PC-9 (cell line): ENCODE measurements around the gene SOAT2. TPM values are rescaled to one million over a fixed set of nuclear protein-coding genes. Genes with fewer than 3 reads are reported as not detected.
A peak's percentile ranks its signal among the peaks of the same experiment; 100 is the strongest.

Experiments
- BruUV-seq: library from RNA; stranded (reverse); fragments of 400-500 nt; replicated peaks from 2 replicates; lab custom pipeline; 2021; lab: Mats Ljungman, UMichigan
- CTCF ChIA-PET: fragments of 300-600 bp; sonication (Branson Sonifier 250); formaldehyde crosslinking; loops from one replicate; lab custom pipeline; 2022; ENCODE audit warnings: antibody characterized with exemption; lab: Charles Lee
- POLR2A ChIA-PET: fragments of 300-600 bp; sonication (Branson Sonifier 250); formaldehyde crosslinking; loops from one replicate; lab custom pipeline; 2022; ENCODE audit warnings: antibody characterized with exemption; ENCODE audit not compliant: unreplicated experiment; lab: Charles Lee
- DNase-seq, 2 experiments: peaks; one replicate each; pipeline versions ENCODE4 v3.0.0 to v3.0.0-alpha.2; 2015 to 2022; ENCODE audit warnings: mixed read lengths in 1 of 2
- H2AFZ ChIP-seq: fragments of 200-600 bp; sonication (generic); 2 replicates; pipeline ENCODE4 v1.8.1; 2017; ENCODE audit warnings: antibody characterized with exemption
- H3F3A ChIP-seq: fragments of 200-600 bp; sonication (generic); 2 replicates; pipeline ENCODE4 v1.8.1; 2017; ENCODE audit warnings: antibody characterized with exemption, mild to moderate bottlenecking, low read depth; ENCODE audit not compliant: insufficient read depth
- H3K27ac ChIP-seq: fragments of 200-600 bp; sonication (generic); 2 replicates; pipeline ENCODE4 v1.6.1; 2016; ENCODE audit warnings: mixed run types
- H3K27me3 ChIP-seq: fragments of 200-600 bp; sonication (generic); 2 replicates; pipeline ENCODE4 v1.6.1; 2016; ENCODE audit warnings: low read depth, mixed run types; ENCODE audit not compliant: insufficient read depth
- H3K36me3 ChIP-seq: fragments of 200-600 bp; sonication (generic); 2 replicates; pipeline ENCODE4 v1.6.1; 2016; ENCODE audit warnings: low read depth, mixed run types
- H3K4me1 ChIP-seq: fragments of 200-600 bp; sonication (generic); replicated peaks from 2 replicates; pipeline ENCODE4 v1.6.1; 2016; ENCODE audit warnings: mixed run types; ENCODE audit not compliant: insufficient read depth
- H3K4me2 ChIP-seq: fragments of 200-600 bp; sonication (generic); 2 replicates; pipeline ENCODE4 v1.6.1; 2017; ENCODE audit warnings: mixed run types
- H3K4me3 ChIP-seq: fragments of 200-600 bp; sonication (generic); 2 replicates; pipeline ENCODE4 v1.6.1; 2016; ENCODE audit warnings: mixed run types
- H3K79me2 ChIP-seq: fragments of 200-600 bp; sonication (generic); 2 replicates; pipeline ENCODE4 v1.6.1; 2017; ENCODE audit warnings: low read depth, mixed run types
- H3K9me2 ChIP-seq: fragments of 200-600 bp; sonication (generic); 2 replicates; pipeline ENCODE4 v1.8.1; 2017; ENCODE audit warnings: mild to moderate bottlenecking; ENCODE audit not compliant: insufficient read depth
- H3K9me3 ChIP-seq: fragments of 200-600 bp; sonication (generic); 2 replicates; pipeline ENCODE4 v1.8.1; 2016; ENCODE audit warnings: low read depth; ENCODE audit not compliant: insufficient read depth
- H4K20me1 ChIP-seq: fragments of 200-600 bp; sonication (generic); 2 replicates; pipeline ENCODE4 v1.8.1; 2017; ENCODE audit not compliant: insufficient read depth
- EZH2 ChIP-seq: fragments of 200-600 bp; sonication (generic); IDR thresholded peaks from 2 replicates; pipeline ENCODE4 v1.8.0; 2017; ENCODE audit warnings: antibody characterized with exemption, low read depth
- intact Hi-C: fragments of 100-400 bp; cut with micrococcal nuclease; formaldehyde crosslinking; loops from one replicate; pipeline ENCODE4 v1.10.0; 2022; ENCODE audit not compliant: unreplicated experiment
- total RNA-seq: library from RNA; stranded (reverse); gene quantifications from 2 replicates; pipeline ENCODE4 v1.2.3, GENCODE V29; 2021
- TF ChIP-seq, protein P1 (sequence below): fragments of 200-600 bp; sonication (generic); conservative IDR thresholded peaks from 2 replicates; pipeline ENCODE4 v1.6.1; 2017; ENCODE audit warnings: mixed run types, antibody characterized with exemption, mild to moderate bottlenecking, moderate library complexity

The SOAT2 gene
- total RNA-seq, 1 experiment from 2014 or later = 0.79 TPM

DNA sequence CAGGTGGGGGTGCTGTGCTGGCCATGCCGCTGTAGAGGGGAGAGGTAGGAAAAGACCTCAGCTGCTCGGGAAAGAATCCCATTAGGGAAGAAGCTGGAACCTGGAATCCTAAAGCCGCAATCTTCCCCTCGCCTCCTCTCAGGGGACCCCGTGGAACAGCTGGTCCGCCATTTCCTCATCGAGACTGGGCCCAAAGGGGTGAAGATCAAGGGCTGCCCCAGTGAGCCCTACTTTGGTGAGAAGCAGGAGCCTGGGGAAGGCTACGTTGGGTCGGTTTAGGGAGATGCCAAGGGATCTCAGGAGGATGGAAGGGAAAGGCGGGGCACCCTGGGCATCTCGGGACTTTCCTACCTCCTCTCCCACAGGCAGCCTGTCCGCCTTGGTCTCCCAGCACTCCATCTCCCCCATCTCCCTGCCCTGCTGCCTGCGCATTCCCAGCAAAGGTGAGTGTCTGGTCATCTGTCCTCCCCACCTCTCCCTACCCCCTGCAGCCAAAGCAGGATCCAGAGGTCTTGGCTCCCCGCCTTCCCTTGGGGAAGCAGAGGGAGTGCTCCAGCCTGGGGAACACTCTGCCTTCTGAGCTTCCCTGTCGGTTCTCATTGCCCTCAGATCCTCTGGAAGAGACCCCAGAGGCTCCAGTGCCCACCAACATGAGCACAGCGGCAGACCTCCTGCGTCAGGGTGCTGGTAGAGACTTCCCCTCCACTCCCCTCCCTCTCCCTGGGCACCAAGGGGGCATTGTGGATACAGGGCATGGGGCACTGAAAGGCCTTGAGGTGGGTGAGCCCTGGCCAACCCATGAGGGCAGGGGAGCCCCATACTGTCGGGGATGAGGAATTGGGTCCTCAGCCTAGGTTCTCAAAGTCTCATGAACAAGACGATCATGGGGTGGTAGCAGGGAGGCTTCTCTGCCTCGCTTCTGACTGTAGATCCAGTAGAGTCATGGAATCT, 41.0 kb upstream of the SOAT2 start:
- H2AFZ ChIP-seq = no peak overlapping the region
- DNase-seq = no peak
- no peaks in the 10 kb centered on the region for H3K36me3 ChIP-seq
- H3K27ac ChIP-seq = no peak overlapping the region
- intact Hi-C loops = loop anchor here (10.0 kb wide), 3 partner anchors 113 to 443 kb away; partner anchors contain the start of genes ITGB7, NPFF and TARBP2
- no peaks in the 10 kb centered on the region for H4K20me1 ChIP-seq
- H3K79me2 ChIP-seq = no peaks in the 10 kb centered on the region
- no peak overlapping the region for H3K4me3 ChIP-seq
- H3K27me3 ChIP-seq = no peaks in the 10 kb centered on the region
- peaks cover 30% of the 10 kb centered on the region for H3K4me1 ChIP-seq
- TF ChIP-seq EZH2 = no peak
- TF ChIP-seq, protein P1, sequence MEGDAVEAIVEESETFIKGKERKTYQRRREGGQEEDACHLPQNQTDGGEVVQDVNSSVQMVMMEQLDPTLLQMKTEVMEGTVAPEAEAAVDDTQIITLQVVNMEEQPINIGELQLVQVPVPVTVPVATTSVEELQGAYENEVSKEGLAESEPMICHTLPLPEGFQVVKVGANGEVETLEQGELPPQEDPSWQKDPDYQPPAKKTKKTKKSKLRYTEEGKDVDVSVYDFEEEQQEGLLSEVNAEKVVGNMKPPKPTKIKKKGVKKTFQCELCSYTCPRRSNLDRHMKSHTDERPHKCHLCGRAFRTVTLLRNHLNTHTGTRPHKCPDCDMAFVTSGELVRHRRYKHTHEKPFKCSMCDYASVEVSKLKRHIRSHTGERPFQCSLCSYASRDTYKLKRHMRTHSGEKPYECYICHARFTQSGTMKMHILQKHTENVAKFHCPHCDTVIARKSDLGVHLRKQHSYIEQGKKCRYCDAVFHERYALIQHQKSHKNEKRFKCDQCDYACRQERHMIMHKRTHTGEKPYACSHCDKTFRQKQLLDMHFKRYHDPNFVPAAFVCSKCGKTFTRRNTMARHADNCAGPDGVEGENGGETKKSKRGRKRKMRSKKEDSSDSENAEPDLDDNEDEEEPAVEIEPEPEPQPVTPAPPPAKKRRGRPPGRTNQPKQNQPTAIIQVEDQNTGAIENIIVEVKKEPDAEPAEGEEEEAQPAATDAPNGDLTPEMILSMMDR = peak; percentile 51; the same call in 1 of the 2 replicates
- H3K4me2 ChIP-seq = peak overlapping the region; percentile 66
- CTCF ChIA-PET = interaction anchor here (0.6 to 1.6 kb wide), 6 partner anchors 9 to 979 kb away, joined by 3 to 14 read pairs (median 4); partner anchors contain the start of gene AAAS
- POLR2A ChIA-PET = interaction anchor here (0.6 kb wide), 2 partner anchors 20 to 818 kb away, joined by 3 read pairs; no protein-coding TSS in a partner anchor
- H3K9me2 ChIP-seq = no peaks in the 10 kb centered on the region
- no TSS peak for BruUV-seq
- H3F3A ChIP-seq = peaks cover 13% of the 10 kb centered on the region; the same call in 1 of the 2 replicates
- H3K9me3 ChIP-seq = no peaks in the 10 kb centered on the region

DNA sequence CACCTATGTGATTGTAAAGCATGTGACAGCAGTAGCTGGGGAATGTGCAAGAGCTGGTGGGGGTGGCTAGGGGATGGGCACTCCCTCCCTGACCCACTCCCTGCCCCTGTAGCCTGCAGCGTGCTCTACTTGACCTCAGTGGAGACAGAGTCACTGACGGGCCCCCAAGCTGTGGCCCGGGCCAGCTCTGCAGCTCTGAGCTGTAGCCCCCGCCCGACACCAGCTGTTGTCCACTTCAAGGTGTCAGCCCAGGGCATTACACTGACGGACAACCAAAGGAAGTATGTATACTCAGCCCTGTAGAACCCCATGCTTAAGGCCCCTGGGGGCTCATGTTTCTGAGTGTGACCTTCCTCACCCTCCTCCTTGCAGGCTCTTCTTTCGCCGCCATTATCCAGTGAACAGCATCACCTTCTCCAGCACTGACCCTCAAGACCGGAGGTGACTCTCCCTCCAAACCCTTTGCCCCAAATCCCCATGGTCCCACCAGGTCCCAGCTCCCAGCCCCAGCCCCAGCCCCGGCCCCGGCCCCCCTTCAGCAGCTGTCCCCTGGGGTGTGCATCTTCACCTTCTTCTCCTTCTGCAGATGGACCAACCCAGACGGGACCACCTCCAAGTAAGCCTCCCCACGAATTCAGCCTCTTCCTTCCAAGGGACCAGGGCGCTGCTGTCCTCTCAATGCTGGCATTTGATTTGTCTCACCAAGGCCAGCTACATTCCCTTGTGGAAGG, 40.1 kb upstream of the SOAT2 start:
- no peak for DNase-seq
- CTCF ChIA-PET = interaction anchor here (1.0 kb wide), 2 partner anchors 36 to 447 kb away, joined by 3 read pairs; no protein-coding TSS in a partner anchor
- TF ChIP-seq, protein P1 = no peak
- no peak for TF ChIP-seq EZH2
- POLR2A ChIA-PET = no interaction called here
- Histone ChIP-seq H3K27ac (no peak overlapping the region), H3K27me3 (no peaks in the 10 kb centered on the region), H3K9me2 (no peaks in the 10 kb centered on the region), H3K4me2 (no peak overlapping the region), H3K79me2 (no peaks in the 10 kb centered on the region), H3K36me3 (no peaks in the 10 kb centered on the region), H3K4me1 (peaks cover 30% of the 10 kb centered on the region), H3K9me3 (no peaks in the 10 kb centered on the region), H4K20me1 (no peaks in the 10 kb centered on the region), H3F3A (peaks cover 13% of the 10 kb centered on the region; the same call in 1 of the 2 replicates), H3K4me3 (no peak overlapping the region), H2AFZ (no peak overlapping the region)
- intact Hi-C loops = loop anchor here (10.0 kb wide), 3 partner anchors 112 to 442 kb away; partner anchors contain the start of genes ITGB7, NPFF and TARBP2
- no TSS peak for BruUV-seq
